Osteocyte (in vitro differentiated cells): ENCODE measurements around the gene LAT. TPM values are rescaled to one million over a fixed set of nuclear protein-coding genes. Genes with fewer than 3 reads are reported as not detected.

Experiments
- DNase-seq: peaks from one replicate; pipeline ENCODE4 v3.0.0; 2021; ENCODE audit warnings: mixed read lengths; ENCODE audit not compliant: unreplicated experiment; ENCODE audit errors: extremely low spot score
- H3K27ac Mint-ChIP-seq: one replicate; pipeline ENCODE4 v1.8.0; 2021; ENCODE audit warnings: mild to moderate bottlenecking, mixed read lengths; ENCODE audit not compliant: unreplicated experiment
- H3K27me3 Mint-ChIP-seq: one replicate; pipeline ENCODE4 v1.8.0; 2021; ENCODE audit warnings: mixed read lengths; ENCODE audit not compliant: unreplicated experiment
- H3K36me3 Mint-ChIP-seq: one replicate; pipeline ENCODE4 v1.8.0; 2021; ENCODE audit warnings: mixed read lengths; ENCODE audit not compliant: unreplicated experiment
- H3K4me1 Mint-ChIP-seq: one replicate; pipeline ENCODE4 v1.8.0; 2021; ENCODE audit warnings: mixed read lengths; ENCODE audit not compliant: unreplicated experiment
- H3K4me3 Mint-ChIP-seq: one replicate; pipeline ENCODE4 v1.8.0; 2021; ENCODE audit warnings: mild to moderate bottlenecking, moderate library complexity, mixed read lengths; ENCODE audit not compliant: unreplicated experiment
- H3K9me3 Mint-ChIP-seq: one replicate; pipeline ENCODE4 v1.8.0; 2021; ENCODE audit warnings: mixed read lengths; ENCODE audit not compliant: unreplicated experiment
- total RNA-seq: library from RNA; stranded (reverse); gene quantifications from 2 replicates; pipeline ENCODE4 v1.2.1, GENCODE V29; 2021
- TF ChIP-seq, protein P1 (sequence below): fragments of 200-600 bp; sonication (generic); IDR thresholded peaks from 2 replicates; pipeline ENCODE4 v1.5.0; 2021; ENCODE audit warnings: antibody characterized with exemption, mild to moderate bottlenecking, moderate library complexity

The LAT gene
- total RNA-seq, 1 donor from 2014 or later = 12.0 TPM

DNA sequence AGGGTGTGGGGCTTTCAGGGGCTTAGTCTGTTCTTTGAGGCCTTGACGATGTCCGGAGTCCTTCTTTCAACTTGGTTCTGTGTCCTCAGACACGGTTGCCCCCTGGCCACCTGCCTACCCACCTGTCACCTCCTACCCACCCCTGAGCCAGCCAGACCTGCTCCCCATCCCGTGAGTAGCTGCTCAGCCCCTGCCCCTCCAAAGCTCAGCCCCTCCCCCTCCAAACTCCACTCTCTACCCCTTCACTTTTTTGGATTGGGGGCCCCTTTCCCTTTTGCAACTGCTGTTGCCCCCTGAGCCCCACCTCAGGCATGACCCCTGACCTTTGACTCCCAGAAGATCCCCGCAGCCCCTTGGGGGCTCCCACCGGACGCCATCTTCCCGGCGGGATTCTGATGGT is 1.2 kb downstream of the LAT start:
- Mint-ChIP-seq H3K27ac (no peak overlapping the region), H3K4me1 (no peaks in the 10 kb centered on the region), H3K9me3 (peaks cover 7% of the 10 kb centered on the region), H3K36me3 (peaks cover 44% of the 10 kb centered on the region), H3K4me3 (no peak overlapping the region), H3K27me3 (no peaks in the 10 kb centered on the region)
- no peak for DNase-seq
- TF ChIP-seq, protein P1, sequence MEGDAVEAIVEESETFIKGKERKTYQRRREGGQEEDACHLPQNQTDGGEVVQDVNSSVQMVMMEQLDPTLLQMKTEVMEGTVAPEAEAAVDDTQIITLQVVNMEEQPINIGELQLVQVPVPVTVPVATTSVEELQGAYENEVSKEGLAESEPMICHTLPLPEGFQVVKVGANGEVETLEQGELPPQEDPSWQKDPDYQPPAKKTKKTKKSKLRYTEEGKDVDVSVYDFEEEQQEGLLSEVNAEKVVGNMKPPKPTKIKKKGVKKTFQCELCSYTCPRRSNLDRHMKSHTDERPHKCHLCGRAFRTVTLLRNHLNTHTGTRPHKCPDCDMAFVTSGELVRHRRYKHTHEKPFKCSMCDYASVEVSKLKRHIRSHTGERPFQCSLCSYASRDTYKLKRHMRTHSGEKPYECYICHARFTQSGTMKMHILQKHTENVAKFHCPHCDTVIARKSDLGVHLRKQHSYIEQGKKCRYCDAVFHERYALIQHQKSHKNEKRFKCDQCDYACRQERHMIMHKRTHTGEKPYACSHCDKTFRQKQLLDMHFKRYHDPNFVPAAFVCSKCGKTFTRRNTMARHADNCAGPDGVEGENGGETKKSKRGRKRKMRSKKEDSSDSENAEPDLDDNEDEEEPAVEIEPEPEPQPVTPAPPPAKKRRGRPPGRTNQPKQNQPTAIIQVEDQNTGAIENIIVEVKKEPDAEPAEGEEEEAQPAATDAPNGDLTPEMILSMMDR = no peak

DNA sequence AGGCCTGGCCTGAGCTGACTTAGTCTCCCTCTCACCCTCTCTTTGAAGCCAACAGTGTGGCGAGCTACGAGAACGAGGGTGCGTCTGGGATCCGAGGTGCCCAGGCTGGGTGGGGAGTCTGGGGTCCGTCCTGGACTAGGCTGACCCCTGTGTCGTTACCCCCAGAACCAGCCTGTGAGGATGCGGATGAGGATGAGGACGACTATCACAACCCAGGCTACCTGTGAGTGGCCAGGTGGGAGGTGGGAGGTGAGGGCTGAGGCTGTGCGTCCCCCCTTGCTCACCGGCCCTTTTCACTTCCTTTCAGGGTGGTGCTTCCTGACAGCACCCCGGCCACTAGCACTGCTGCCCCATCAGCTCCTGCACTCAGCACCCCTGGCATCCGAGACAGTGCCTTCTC is 1.6 kb downstream of the LAT start:
- no peak for DNase-seq
- H3K27ac Mint-ChIP-seq = no peak overlapping the region
- TF ChIP-seq, protein P1 = no peak
- peaks cover 42% of the 10 kb centered on the region for H3K36me3 Mint-ChIP-seq
- no peaks in the 10 kb centered on the region for H3K4me1 Mint-ChIP-seq
- H3K4me3 Mint-ChIP-seq = no peak overlapping the region
- no peaks in the 10 kb centered on the region for H3K27me3 Mint-ChIP-seq
- peaks cover 7% of the 10 kb centered on the region for H3K9me3 Mint-ChIP-seq

- Mint-ChIP-seq H3K4me3 (no peak overlapping the region), H3K4me1 (no peaks in the 10 kb centered on the region), H3K27me3 (no peaks in the 10 kb centered on the region), H3K36me3 (peaks cover 38% of the 10 kb centered on the region), H3K9me3 (peaks cover 7% of the 10 kb centered on the region), H3K27ac (no peak overlapping the region)
- TF ChIP-seq, protein P1 = no peak
- DNase-seq = no peak
These were observed 2.5 kb downstream of the LAT start for GRCh38 chr16:28987170-28987853.

DNA sequence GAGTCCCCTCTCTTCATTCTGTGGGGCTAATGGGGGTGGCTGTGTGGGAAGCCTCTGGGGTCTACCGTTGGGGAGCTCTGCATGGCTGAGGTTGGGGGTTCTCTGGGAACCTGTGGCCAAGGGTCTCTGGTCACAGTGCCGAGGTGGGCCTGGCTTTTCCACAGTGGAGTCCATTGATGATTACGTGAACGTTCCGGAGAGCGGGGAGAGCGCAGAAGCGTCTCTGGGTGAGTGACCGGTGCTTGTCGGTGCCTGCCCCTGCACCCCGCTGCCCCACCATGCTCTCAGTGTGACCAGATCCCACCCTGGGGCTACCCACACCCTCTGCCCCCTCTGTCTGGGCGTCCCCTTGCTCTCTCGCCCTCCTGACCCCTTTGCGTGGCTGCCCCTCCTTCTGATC is 4.5 kb downstream of the LAT start:
- H3K27me3 Mint-ChIP-seq = no peaks in the 10 kb centered on the region
- no peak overlapping the region for H3K27ac Mint-ChIP-seq
- DNase-seq = no peak
- H3K4me3 Mint-ChIP-seq = no peak overlapping the region
- TF ChIP-seq, protein P1 = no peak
- peaks cover 25% of the 10 kb centered on the region for H3K36me3 Mint-ChIP-seq
- no peaks in the 10 kb centered on the region for H3K4me1 Mint-ChIP-seq
- peaks cover 7% of the 10 kb centered on the region for H3K9me3 Mint-ChIP-seq

DNA sequence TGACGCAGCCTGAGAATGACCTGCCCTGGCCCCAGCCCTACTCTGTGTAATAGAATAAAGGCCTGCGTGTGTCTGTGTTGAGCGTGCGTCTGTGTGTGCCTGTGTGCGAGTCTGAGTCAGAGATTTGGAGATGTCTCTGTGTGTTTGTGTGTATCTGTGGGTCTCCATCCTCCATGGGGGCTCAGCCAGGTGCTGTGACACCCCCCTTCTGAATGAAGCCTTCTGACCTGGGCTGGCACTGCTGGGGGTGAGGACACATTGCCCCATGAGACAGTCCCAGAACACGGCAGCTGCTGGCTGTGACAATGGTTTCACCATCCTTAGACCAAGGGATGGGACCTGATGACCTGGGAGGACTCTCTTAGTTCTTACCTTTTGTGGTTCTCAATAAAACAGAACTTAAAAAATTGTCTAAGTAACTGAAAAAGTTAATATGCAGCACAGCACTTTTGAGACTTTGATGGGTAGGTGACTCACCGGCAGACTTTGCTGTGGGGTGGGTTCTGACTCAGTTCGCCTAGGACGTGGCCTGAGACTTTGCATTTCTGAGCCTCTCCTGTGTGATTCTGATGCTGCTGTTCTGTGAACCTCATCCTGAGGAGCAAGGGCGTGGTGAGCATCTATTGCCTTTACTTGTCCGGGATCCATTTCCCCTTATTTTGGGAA is 5.7 kb downstream of the LAT start:
- no peak for DNase-seq
- H3K36me3 Mint-ChIP-seq = peaks cover 22% of the 10 kb centered on the region
- TF ChIP-seq, protein P1 = no peak
- no peaks in the 10 kb centered on the region for H3K4me1 Mint-ChIP-seq
- no peaks in the 10 kb centered on the region for H3K27me3 Mint-ChIP-seq
- H3K4me3 Mint-ChIP-seq = no peak overlapping the region
- no peak overlapping the region for H3K27ac Mint-ChIP-seq
- peaks cover 7% of the 10 kb centered on the region for H3K9me3 Mint-ChIP-seq
